Lower leg skin (tissue), 4 donors: Measurements from ENCODE around the gene TRIM7. TPM values are rescaled to one million over a fixed set of nuclear protein-coding genes. Genes with fewer than 3 reads are reported as not detected.

ENCODE experiments used
- DNase-seq, 2 donors: peaks; one replicate each; pipeline ENCODE4 v3.0.0-alpha.2; 2019; ENCODE audit warnings: low spot score in 2 of 2
- H3K4me3 ChIP-seq: fragments of 200-600 bp; sonication (generic); 2 replicates; pipeline ENCODE4 v1.5.1; 2017; ENCODE audit warnings: mild to moderate bottlenecking, low read depth; ENCODE audit not compliant: poor library complexity, severe bottlenecking
- CTCF ChIP-seq, 3 donors: fragments of 450-650 bp; IDR thresholded peaks; one replicate each; pipeline ENCODE4 v1.5.1; 2016; ENCODE audit warnings: antibody characterized with exemption in 3 of 3, mild to moderate bottlenecking in 3 of 3, moderate library complexity in 2 of 3
- POLR2A ChIP-seq, 2 donors: fragments of 450-650 bp; IDR thresholded peaks; one replicate each; pipeline ENCODE4 v1.6.1; 2016 to 2017; ENCODE audit warnings: antibody characterized with exemption in 2 of 2, mild to moderate bottlenecking in 1 of 2, moderate library complexity in 1 of 2
- WGBS, 2 donors: methylation state at CpG; one replicate each; pipeline ENCODE4 v1.1.5; 2018; 5-methylcytosine and 5-hydroxymethylcytosine counted together
- intact Hi-C: fragments of 100-400 bp; cut with DNase I; formaldehyde crosslinking; loops from one replicate; pipeline ENCODE4 v1.15.0; 2023; ENCODE audit warnings: low total_unique reads
- total RNA-seq, 4 donors: library from RNA; depleted of rRNA; stranded (reverse); fragments of >200 nt; gene quantifications; one replicate each; pipeline ENCODE4 v1.1.0, GENCODE V29; 2016

TRIM7 gene
- total RNA-seq, 4 donors from 2014 or later: 77.2 to 144 (median 89.8) TPM

DNA sequence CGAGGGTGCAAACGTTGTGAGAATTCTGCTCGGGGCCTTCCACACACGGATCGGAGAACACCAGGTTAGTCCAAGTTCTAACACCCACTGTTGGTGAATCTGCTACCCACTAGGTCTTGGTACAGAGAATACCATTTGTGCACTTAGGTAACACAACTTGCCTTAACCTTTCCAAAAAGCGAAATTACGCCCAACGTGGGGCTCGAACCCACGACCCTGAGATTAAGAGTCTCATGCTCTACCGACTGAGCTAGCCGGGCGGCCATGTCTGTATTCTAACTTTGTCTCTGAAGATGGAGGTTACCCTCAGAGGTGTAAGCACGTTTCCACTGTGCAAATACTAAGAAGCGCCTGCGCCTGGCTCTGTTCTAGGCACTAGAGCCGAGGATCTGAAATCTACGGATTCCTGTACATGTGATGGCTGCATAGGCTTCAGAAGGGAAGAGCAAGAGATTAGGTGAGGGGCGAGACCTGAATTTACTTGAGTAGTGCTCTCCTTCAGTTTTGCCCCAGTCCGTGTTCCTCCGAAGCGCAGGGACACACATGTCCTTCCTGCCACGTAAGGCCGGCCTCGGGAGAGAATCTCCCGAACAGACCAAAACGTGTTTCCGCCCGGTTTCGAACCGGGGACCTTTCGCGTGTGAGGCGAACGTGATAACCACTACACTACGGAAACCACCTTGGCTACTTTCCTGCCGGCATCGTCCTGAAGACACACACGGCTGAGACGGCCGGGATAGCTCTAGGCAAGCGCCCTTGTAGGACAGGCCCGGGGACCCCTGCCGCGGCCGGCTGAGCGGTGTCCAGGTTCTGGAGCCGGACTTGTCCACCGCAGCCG is 17.0 kb upstream of the TRIM7 start:
- DNase-seq: peak; percentile 97 to 100
- peak in 1 of 3 donors; percentile 19 for TF ChIP-seq CTCF (IDR thresholded peaks at IDR 0.05)
- TF ChIP-seq POLR2A (IDR thresholded peaks at IDR 0.05): no peak
- intact Hi-C loops: no loop called here
- H3K4me3 ChIP-seq: peak overlapping the region; percentile 58
- 4 to 6% methylated on average over 47 to 50 of the region's 50 CpGs for WGBS, 2 donors

GRCh38 chr5:181221105-181221791 is 16.3 kb upstream of the TRIM7 start:
- DNase-seq: no peak
- intact Hi-C loops: no loop called here
- H3K4me3 ChIP-seq: no peak overlapping the region
- WGBS, 2 donors: 52 to 61% methylated on average over 27 of the region's 27 CpGs
- TF ChIP-seq CTCF (IDR thresholded peaks at IDR 0.05) (no peak), POLR2A (IDR thresholded peaks at IDR 0.05) (no peak)

DNA sequence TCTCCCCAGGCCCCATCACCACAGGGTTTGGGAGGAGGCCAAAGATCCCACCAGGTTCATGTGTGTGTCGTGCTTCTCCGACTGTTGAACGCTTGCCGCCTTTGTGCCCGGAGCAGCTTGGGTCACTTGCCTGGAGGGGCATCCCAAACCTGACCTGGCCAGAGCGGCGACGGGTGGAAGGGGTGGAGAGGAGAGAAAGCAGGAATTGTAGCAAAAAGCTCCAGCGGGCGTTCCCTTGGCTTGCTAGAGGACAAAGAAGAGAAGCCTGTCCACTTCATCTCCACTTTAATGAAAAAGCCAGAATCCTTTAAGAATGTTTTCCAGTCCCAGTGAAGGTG is 15.2 kb upstream of the TRIM7 start:
- TF ChIP-seq CTCF (IDR thresholded peaks at IDR 0.05) (no peak), POLR2A (IDR thresholded peaks at IDR 0.05) (no peak)
- no peak overlapping the region for H3K4me3 ChIP-seq
- no peak for DNase-seq
- intact Hi-C loops: no loop called here
- WGBS, 2 donors: 91 to 92% methylated on average over 10 of the region's 10 CpGs

- TF ChIP-seq POLR2A (IDR thresholded peaks at IDR 0.05) (no peak), CTCF (IDR thresholded peaks at IDR 0.05) (no peak)
- no peak for DNase-seq
- no peak overlapping the region for H3K4me3 ChIP-seq
- 75 to 78% methylated on average over 49 of the region's 49 CpGs for WGBS, 2 donors
- intact Hi-C loops: no loop called here
Observed at GRCh38 chr5:181219262-181220177, 14.5 kb upstream of the TRIM7 start.

DNA sequence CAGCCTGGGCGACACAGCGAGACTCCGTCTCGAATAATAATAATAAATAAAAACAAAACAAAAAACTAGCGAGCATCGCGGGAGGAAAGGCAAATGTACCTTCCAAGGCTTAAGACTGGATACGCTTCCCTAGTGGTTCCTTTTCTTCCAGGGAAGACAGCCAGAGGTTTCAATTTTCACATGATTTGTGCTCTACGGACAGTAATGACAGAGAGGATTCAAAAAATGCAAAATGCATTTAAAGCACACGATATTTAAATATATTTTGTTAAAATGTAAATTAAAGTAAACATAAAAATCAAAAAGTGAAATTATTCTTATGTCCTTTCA is 13.8 kb upstream of the TRIM7 start:
- TF ChIP-seq CTCF (IDR thresholded peaks at IDR 0.05) (no peak), POLR2A (IDR thresholded peaks at IDR 0.05) (no peak)
- no peak overlapping the region for H3K4me3 ChIP-seq
- DNase-seq: no peak
- intact Hi-C loops: no loop called here
- 15 to 37% methylated on average over 10 of the region's 10 CpGs for WGBS, 2 donors
